HG02798 (cell line): ENCODE data around the gene H2AZ1.

Experiments used
- ATAC-seq: cut with Tn5 transposase; IDR thresholded peaks from one replicate; pipeline ENCODE4 v1.9.1; 2021; ENCODE audit warnings: mild to moderate bottlenecking; ENCODE audit not compliant: unreplicated experiment, poor library complexity

H2AZ1 gene

GRCh38 chr4:99946356-99947189 lies 3.5 kb downstream of the H2AZ1 start, which contains the start of gene DNAJB14:
Gene DNAJB14 (minus strand): TSS chr4:99946618. CDS start chr4:99946571, 47 bp downstream.
- ATAC-seq = peak; percentile 48

- peak; percentile 1 for ATAC-seq
Observed at GRCh38 chr4:99945718-99946355, 4.2 kb downstream of the H2AZ1 start.

DNA sequence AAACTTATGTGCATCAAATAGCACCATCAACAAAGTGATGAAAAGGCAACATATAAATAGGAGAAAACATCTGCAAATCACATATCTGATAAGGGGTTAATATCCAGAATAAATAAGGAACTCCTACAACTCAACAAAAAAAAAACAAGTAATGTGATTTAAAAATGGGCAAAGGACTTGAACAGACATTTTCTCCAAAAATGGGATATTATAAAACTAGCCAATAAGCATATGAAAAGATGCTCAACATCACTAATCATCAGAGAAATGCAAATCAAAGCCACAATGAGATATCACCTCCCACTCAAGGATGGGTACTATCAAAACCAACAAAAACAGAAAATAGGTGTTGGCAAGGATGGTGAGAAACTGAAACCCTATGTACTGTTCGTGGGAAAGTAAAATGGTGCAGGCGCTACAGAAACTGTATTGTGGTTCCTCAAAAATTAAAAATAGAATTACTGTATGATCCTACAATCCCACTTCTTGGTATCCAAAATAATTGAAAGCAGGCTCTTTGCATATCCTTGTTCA lies 6.1 kb downstream of the H2AZ1 start:
- ATAC-seq = no peak

- ATAC-seq = no peak
Observed at GRCh38 chr4:99938243-99938753, 11.8 kb downstream of the H2AZ1 start.

- no peak for ATAC-seq
Observed at GRCh38 chr4:99934891-99935290, 15.2 kb downstream of the H2AZ1 start.

- no peak for ATAC-seq
Observed at GRCh38 chr4:99927566-99927965, 22.5 kb downstream of the H2AZ1 start.

DNA sequence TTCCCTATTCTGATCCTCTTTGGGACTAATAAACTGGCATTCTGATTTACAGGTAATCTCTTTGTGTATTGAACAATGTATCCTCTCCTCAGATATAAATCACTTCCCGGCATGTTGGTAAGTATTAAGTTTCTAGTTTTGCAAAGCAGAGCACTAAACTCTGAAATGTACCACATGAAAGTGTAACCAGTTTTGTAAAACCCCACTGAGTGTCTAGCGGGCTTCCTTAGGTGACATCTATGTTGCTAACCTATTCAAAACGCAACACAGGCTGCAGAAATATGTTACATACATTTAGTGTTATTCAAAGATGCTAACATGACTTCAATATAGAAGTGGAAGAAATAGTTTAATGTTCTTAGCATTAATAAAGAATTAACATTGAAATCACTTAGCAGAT lies 28.9 kb downstream of the H2AZ1 start:
- ATAC-seq = no peak

DNA sequence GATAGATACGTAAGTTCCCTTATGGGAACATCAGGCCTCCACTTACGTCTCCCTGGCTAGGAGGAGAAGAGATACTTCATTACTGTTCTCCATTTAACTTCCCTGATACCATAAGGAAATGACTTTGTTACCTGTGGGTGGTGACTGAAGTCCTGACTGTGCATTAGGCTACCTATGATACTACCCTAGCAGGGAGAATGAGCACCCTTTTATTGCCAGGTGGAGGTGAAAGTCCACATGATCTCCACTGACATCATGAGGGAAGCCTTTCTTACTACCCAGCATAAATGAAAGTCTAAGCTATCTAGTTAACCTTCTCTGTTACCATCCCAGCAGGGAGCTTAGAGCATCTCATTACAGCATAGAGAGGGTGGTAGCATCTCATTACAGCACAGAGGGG lies 31.4 kb downstream of the H2AZ1 start:
- ATAC-seq = no peak

GRCh38 chr4:99917575-99917974 lies 32.5 kb downstream of the H2AZ1 start:
- ATAC-seq = no peak

DNA sequence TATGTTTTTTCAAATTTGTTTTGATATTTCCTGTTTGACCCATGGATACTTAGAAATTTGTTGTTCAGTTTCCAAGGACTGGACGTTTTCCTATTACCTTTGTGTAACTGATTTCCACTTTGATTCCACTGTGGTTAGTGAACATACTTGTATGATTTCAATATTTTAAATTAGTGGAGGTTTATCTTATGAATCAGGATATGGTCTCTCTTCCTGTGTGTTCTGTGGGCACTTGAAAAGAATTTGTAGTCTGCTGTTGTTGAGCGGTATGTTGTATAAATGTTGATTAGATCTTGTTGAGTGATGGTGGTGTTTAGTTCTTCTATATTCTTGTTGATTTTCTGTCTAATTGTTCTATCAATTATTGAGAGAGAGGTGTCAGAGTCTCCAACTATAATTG lies 34.6 kb downstream of the H2AZ1 start:
- ATAC-seq = no peak
